NCI-H2227 treated with DMSO at 0.1 percent for 48 hours (cell line): ENCODE results near the gene JCHAIN.
"Not testable (repeated sequence)": the region's sequence is repeated elsewhere in the genome, so short reads cannot be mapped to it uniquely, and the experiment has no call there.

ENCODE experiments used
- DNase-seq: peaks from one replicate; lab custom pipeline; 2025; lab: John Stamatoyannopoulos, UW

Gene JCHAIN

GRCh38 chr4:70666369-70666768, at the start of gene JCHAIN:
JCHAIN (minus strand) TSS chr4:70666508; CDS start chr4:70666490, 18 bp downstream.
- no peak for DNase-seq

DNA sequence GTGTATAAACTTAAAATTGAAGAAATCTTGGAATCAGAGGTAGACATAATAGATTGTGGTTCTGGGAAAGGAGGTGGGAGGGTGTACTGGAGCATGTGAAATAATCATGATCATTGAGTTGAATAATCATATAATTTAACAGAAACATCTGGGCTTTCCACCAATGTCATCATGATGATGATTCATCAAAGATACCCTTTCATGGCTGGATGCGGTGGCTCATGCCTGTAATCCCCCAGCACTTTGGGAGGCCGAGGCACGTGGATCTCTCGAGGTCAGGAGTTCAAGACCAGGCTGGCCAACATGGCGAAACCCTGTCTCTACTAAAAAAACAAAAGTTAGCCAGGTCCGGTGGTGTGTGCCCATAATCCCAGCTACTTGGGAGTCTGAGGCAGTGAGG, 48.8 kb upstream of the JCHAIN start:
- DNase-seq: no peak

DNA sequence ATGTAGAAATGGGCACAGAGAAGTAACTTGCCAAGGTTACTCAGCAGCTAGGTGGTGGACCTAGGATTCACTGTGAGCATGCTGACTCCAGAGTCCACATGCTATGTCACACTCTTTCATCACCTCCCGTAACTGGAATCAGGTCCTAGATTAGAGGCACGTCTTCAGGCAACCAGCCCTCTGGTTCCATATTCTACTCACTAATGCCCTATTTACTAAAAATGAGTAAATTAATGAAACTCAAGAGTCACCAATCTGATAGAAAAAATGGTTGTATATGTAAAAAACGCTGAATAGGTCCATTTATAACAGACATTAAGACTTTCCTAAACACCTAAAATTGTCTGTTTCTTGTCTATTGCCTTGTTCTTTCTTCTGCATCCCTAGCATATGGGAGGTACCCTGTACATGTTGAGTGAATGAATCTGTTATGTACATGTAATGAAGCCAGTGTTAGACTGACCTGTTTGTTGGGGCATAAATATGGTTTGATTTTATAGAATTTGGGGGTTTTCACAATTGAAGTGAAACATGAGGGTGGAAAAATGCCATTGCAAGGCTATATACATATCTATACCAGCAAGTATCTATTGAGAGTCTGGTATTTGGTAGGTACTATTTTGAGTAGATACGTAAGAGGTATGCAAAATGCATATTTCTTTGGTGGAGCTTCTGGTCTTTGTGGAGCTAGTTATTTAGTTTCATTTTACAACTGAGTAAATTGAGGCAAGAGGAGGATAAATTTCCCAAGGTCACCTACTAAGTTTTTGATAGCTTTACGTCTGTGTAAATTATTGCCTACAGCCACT, 48.0 kb upstream of the JCHAIN start:
- no peak for DNase-seq

- DNase-seq: no peak
Measured at GRCh38 chr4:70713453-70714078, 47.3 kb upstream of the JCHAIN start.

- DNase-seq: no peak
Measured at GRCh38 chr4:70712604-70713452, 46.5 kb upstream of the JCHAIN start.

DNA sequence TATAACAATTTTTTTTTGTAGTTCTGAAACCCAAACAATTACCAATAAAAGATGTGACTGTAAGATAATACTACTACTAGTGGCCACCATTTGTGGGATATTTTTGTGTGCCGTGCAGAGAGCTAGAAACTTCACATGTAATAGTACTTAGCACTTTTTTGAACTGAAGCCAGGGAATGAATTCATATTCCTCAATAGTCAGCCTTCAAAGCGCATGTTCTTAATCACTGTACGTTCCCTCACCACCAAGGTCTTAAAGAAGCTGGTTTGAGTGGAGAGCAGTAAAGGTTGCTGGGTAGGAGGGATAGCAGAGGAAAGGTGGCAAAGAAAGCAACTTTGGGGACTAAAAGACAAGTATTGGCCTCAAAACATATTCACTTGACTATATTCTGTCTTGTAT, 45.8 kb upstream of the JCHAIN start:
- no peak for DNase-seq

DNA sequence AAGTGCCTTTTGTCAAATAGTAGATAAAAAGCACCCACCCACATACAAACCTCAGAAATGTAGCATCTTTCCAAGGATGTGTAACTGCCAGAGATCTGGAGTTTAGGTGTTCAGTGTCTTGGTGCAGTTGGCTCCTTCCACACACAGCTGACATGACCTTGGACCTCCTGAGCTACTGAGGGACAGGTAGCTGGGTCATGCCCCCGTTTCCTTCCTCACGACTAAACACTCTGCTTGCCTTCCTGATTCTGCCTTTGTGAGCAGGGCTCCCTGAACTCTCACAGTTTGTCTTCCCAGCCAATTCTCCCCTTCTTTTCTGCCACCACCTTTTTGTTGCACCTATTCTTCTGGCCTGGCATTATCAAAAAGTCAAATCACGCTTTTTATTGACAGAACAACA, 45.3 kb upstream of the JCHAIN start:
- DNase-seq: no peak

GRCh38 chr4:70709611-70710205, 43.4 kb upstream of the JCHAIN start:
- DNase-seq: peak; percentile 27

- DNase-seq: no peak
Measured at GRCh38 chr4:70706516-70706915, 40.2 kb upstream of the JCHAIN start.

- DNase-seq: no peak
Measured at GRCh38 chr4:70706044-70706461, 39.7 kb upstream of the JCHAIN start.

DNA sequence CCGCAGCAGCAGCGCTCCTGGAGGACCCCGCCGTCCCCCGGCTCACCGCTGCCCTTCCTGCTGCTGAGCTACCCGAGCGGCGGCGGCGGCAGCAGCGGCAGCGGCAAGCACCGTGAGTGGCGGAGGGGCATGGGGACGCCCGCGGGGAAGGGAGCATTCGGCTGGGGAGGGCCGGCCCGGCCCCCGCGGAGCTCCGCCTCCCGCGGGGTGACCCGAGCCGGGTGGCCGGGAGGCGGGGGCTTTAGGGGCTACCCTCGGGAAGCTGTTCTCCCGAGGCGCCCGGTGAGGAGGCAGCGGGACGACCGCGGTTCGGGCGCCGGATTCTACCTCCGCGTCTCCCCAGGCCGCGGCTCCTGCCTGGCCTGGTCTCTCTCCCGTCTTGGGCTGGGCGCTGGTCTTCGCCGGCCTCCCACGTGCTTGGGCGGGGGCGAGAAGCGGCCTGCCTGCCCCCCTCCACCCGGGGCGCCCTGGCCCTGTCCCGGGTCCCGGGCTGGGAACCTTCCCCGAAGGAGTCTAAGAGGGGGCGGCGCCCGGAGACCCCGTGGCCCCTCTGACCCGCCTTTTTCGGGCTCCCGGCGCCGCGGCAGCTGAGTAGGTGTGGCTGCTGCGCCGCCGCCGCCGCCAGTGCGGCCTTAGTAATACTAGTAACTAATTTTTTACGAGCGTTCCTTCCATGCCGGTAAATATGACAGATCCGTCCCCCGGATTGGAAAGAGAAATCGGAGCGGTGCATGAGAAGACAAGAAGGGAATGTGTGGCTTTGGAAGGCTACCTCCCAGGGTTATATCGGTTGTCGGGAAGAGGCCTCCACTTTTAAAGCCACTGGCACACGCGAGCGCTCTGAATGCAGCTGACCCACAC, 39.1 kb upstream of the JCHAIN start:
- peak; percentile 45 for DNase-seq

DNA sequence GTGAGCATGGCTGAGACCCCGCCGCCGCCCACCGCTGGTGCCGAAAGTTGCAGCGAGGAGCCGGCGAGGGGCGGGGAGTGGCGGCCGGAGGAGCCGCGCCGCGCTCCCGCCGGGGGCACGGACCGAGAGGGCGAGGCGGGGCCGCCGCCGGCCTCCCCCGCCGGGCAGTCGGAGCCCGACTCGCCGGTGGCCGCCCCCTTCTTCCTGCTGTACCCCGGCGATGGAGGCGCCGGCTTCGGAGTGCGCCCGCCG, 38.5 kb upstream of the JCHAIN start:
- no peak for DNase-seq

DNA sequence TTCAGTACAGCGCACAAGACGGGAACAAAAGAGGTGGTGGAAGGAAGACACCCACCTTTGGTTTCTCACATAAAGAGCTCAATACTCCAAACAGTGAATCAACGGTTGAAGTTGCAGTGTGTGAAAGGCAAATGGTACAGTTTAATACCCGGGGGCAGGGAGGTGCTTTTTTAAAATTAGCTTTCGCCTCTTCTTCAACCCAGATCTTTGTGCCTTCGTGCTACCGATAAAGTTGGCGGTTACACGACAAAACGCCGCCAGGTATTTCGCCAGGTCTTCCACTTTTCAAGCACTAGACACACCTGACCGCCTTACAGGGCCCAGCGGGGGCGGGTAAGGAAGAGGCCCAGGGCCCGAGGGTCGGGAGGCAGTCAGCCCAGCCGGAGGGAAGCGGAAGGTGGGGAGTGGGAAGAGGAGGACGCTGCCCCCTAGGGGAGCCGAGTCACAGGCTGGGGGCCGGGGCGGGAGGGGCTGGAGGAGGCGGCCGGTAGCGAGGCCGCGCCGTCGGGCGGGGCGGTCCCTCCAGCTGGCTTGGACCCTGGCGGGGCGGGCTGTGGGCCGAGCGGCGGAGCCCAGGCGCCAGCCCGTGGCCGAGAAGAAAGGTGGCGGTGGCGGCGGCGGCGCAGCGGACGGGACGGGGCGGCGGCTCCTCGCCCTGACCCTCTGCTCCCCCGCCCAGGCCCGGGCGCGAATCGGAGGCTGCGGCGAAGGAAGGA, 38.1 kb upstream of the JCHAIN start:
- peak; percentile 69 for DNase-seq

DNA sequence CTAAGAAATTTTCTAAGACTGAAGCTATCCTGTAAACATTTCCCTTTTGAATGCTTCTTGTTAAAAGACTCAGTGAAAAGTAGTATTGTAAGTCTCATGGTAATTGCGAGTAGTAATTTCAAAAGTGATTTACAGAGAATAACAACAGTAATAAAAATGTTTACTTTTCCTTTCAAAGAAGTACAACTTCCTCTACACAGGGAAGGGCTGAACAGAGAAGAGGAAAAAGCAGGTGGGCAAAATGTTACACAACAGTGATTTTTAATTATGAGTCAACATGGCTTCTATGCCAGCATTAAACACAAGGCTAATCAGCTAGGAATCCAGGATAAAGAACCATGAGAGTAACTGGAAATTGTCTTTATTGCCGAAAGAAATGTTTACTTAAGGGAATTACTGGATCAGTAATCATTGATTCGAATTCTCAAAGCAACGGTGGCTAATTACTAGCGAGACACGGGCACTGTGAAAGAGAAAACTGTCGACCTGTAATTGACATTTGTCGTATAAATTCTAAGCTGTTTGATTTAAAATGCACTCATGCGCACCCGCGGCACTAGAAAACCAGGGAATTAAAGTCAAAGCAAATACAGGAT, 37.4 kb upstream of the JCHAIN start:
- no peak for DNase-seq

DNA sequence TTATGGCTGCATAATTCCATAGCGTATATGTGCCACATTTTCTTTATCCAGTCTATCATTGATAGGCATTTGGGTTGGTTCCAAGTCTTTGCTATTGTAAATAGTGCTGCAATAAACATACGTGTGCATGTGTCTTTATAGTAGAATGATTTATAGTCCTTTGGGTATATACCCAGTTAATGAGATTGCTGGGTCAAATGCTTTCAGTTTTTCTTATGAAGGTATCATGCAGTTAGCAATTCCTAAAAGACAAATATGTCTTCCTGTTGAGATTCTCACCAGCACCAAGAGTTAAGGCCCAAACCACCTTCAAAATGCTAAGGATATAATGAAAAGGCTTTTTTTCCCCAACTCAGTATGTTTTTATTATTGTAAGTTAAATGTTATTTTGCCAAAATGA, 36.3 kb upstream of the JCHAIN start:
- DNase-seq: not testable (repeated sequence)

- DNase-seq: no peak
Measured at GRCh38 chr4:70701271-70701670, 35.0 kb upstream of the JCHAIN start.

GRCh38 chr4:70700712-70701111, 34.4 kb upstream of the JCHAIN start:
- DNase-seq: no peak

GRCh38 chr4:70698435-70698834, 32.1 kb upstream of the JCHAIN start:
- DNase-seq: not testable (repeated sequence)

GRCh38 chr4:70694633-70695032, 28.3 kb upstream of the JCHAIN start:
- not testable (repeated sequence) for DNase-seq

DNA sequence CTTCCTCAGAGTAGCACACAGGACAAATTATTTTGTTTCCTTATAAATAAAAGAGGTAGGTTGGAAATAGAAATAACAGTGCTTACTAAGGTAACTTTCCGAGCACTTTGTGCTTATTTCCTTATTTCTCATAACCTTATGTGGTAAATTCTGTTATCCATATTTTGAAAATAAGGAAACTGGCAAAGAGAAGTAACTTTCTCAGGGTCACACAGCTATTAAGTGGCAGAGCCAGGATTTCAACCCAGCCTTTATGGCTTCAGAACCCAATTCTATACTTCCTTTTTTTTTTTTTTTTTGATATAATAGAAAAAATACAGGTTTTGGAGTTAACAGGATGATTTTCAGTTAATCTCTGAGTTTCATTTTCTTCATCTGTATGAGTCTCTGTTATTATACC, 25.4 kb upstream of the JCHAIN start:
- DNase-seq: no peak
